ENCODE data around the gene WFDC10B. TPM values are rescaled to one million over a fixed set of nuclear protein-coding genes. Genes with fewer than 3 reads are reported as not detected.

Gene WFDC10B
- total RNA-seq, 1 experiment from 2014 or later = not detected

- H3K9me2 ChIP-seq (ENCODE audit: insufficient read depth) = no peaks in the 10 kb centered on the region
- DNase-seq (ENCODE audit: low read depth, low spot score) (no peak), ATAC-seq (no peak)
- H3K4me1 ChIP-seq (ENCODE audit: control insufficient read depth in 1 of 2, insufficient read depth in 2 of 2, low read length in 2 of 2) = no peaks in the 10 kb centered on the region
- H3K27me3 ChIP-seq (ENCODE audit: insufficient read depth, low read length) = no peaks in the 10 kb centered on the region
- no peaks in the 10 kb centered on the region for H3K9me3 ChIP-seq (ENCODE audit: control insufficient read depth in 1 of 2, insufficient read depth in 1 of 2, low read depth in 1 of 2, low read length in 2 of 2)
- no peak overlapping the region for H3K4me3 ChIP-seq (replicated peaks in 1 of 2; ENCODE audit: low read depth in 1 of 2, low read length in 2 of 2)
- no peak for TF ChIP-seq EZH2 (IDR thresholded peaks at IDR 0.05)
- TF ChIP-seq ATF3 (IDR thresholded peaks at IDR 0.05) = no peak
- no peak for TF ChIP-seq SRF (IDR thresholded peaks at IDR 0.05; ENCODE audit: low read depth)
- no peak for TF ChIP-seq YY1 (IDR thresholded peaks at IDR 0.05; ENCODE audit: extremely low read depth, insufficient replicate concordance, low read depth, low read length)
- no peak for TF ChIP-seq TCF7L2 (IDR thresholded peaks at IDR 0.05; ENCODE audit: borderline replicate concordance, extremely low read depth, insufficient read depth, insufficient read length)
- TF ChIP-seq CTCF (IDR thresholded peaks at IDR 0.05 in 2 of 3, conservative IDR thresholded peaks at IDR 0.05 in 1 of 3; ENCODE audit: borderline replicate concordance in 1 of 3, insufficient read depth in 1 of 3, low read depth in 2 of 3, low read length in 2 of 3) = no peak
- no peak for TF ChIP-seq ZBTB33 (IDR thresholded peaks at IDR 0.05; ENCODE audit: extremely low read depth, insufficient replicate concordance, low read length)
- no peak for TF ChIP-seq REST (IDR thresholded peaks at IDR 0.05; ENCODE audit: low read depth)
- TF ChIP-seq JUND (IDR thresholded peaks at IDR 0.05) = no peak
- TF ChIP-seq EGR1 (IDR thresholded peaks at IDR 0.05; ENCODE audit: low read depth) = no peak
- TF ChIP-seq CEBPB (IDR thresholded peaks at IDR 0.05; ENCODE audit: low read depth) = no peak
- no peak for TF ChIP-seq CBX3 (IDR thresholded peaks at IDR 0.05; ENCODE audit: low read depth)
- no peak for TF ChIP-seq POLR2A (IDR thresholded peaks at IDR 0.05; ENCODE audit: borderline replicate concordance, extremely low read depth, insufficient read depth, insufficient read length)
- no peak for TF ChIP-seq POLR2AphosphoS5 (IDR thresholded peaks at IDR 0.05; ENCODE audit: low read depth, low read length)
- TF ChIP-seq ZNF274 (IDR thresholded peaks at IDR 0.05; ENCODE audit: low read depth, low read length) = no peak
- RAD21 ChIA-PET (ENCODE audit: low non-redundant PET in 1 of 2, low total read pairs in 2 of 2, uncharacterized antibody in 2 of 2, unreplicated experiment in 2 of 2) = no interaction called here
- H4K20me1 ChIP-seq (ENCODE audit: insufficient read depth) = no peaks in the 10 kb centered on the region
- no peak overlapping the region for H3K4me2 ChIP-seq (ENCODE audit: low read length)
- no peak overlapping the region for H3K9ac ChIP-seq (ENCODE audit: low read length)
- intact Hi-C loops (cut with micrococcal nuclease) = no loop called here
- no TSS peak for BruUV-seq (replicated peaks)
- H3K36me3 ChIP-seq (ENCODE audit: control insufficient read depth in 1 of 2, insufficient read depth in 2 of 2, low read length in 2 of 2) = no peaks in the 10 kb centered on the region
- POLR2A ChIA-PET = no interaction called here
- H3K27ac ChIP-seq (ENCODE audit: low read depth, low read length) = no peak overlapping the region
- no peaks in the 10 kb centered on the region for H3K79me2 ChIP-seq (ENCODE audit: insufficient read depth, low read length)
- no peak overlapping the region for H2AFZ ChIP-seq (ENCODE audit: low read depth, low read length, poor library complexity, severe bottlenecking)
- CTCF ChIA-PET = interaction anchor here (1.5 kb wide), 1 partner anchor 17 kb away, joined by 7 read pairs; the partner anchor contains the start of gene WFDC10A
Measured at GRCh38 chr20:45646875-45647274, 57.9 kb downstream of the WFDC10B start.
